CD4-positive, CD25-positive, alpha-beta regulatory T cell (primary cell): ENCODE measurements around the gene NLRC3. TPM values are rescaled to one million over a fixed set of nuclear protein-coding genes. Genes with fewer than 3 reads are reported as not detected.
A peak's percentile ranks its signal among the peaks of the same experiment; 100 is the strongest.

Experiments
- ATAC-seq, 2 donors: fragments of 150-1000 bp; cut with Tn5 transposase; one replicate each; pipeline ENCODE4 v1.10.0; 2021; ENCODE audit warnings: low read depth in 2 of 2, moderate number of reproducible peaks in 2 of 2, moderate library complexity in 1 of 2
- DNase-seq, 3 donors: peaks; one replicate each; pipeline versions ENCODE4 v3.0.0 to v3.0.0-alpha.2; 2012 to 2022; ENCODE audit warnings: mixed read lengths in 1 of 3
- H3K27ac ChIP-seq: one replicate; pipeline ENCODE4 v1.7.0; 2013; ENCODE audit warnings: mild to moderate bottlenecking, low read length; ENCODE audit not compliant: insufficient read depth, poor library complexity, severe bottlenecking
- H3K27me3 ChIP-seq: one replicate; pipeline ENCODE4 v1.7.0; 2013; ENCODE audit warnings: low read length; ENCODE audit not compliant: control insufficient read depth, insufficient read depth
- H3K36me3 ChIP-seq: one replicate; pipeline ENCODE4 v1.7.0; 2013; ENCODE audit warnings: mild to moderate bottlenecking, low read length, moderate library complexity; ENCODE audit not compliant: control insufficient read depth, insufficient read depth
- H3K4me1 ChIP-seq: 2 replicates; pipeline ENCODE4 v1.7.0; 2013; ENCODE audit warnings: mild to moderate bottlenecking, low read length; ENCODE audit not compliant: insufficient read depth, control insufficient read depth, poor library complexity, severe bottlenecking
- H3K4me3 ChIP-seq: one replicate; pipeline ENCODE4 v1.7.0; 2013; ENCODE audit warnings: low read depth, mild to moderate bottlenecking, low read length, moderate library complexity
- H3K9me3 ChIP-seq, 2 experiments: 1 replicate in 1 of 2; 2 replicates in 1 of 2; pipeline ENCODE4 v1.7.0; 2013; ENCODE audit warnings: low read length in 2 of 2, mild to moderate bottlenecking in 1 of 2, moderate library complexity in 1 of 2; ENCODE audit not compliant: control insufficient read depth in 2 of 2
- H3K27ac Mint-ChIP-seq, 3 donors: one replicate each; pipeline ENCODE4 v1.8.0; 2020 to 2022; ENCODE audit warnings: mild to moderate bottlenecking in 3 of 3, mixed read lengths in 3 of 3, moderate library complexity in 2 of 3
- H3K27me3 Mint-ChIP-seq: one replicate; pipeline ENCODE4 v1.8.0; 2022; ENCODE audit warnings: mild to moderate bottlenecking, mixed read lengths
- H3K36me3 Mint-ChIP-seq: one replicate; pipeline ENCODE4 v1.8.0; 2020; ENCODE audit warnings: mixed read lengths
- H3K4me1 Mint-ChIP-seq, 4 donors: one replicate each; pipeline ENCODE4 v1.8.0; 2020 to 2022; ENCODE audit warnings: mixed read lengths in 4 of 4, mild to moderate bottlenecking in 1 of 4
- H3K4me3 Mint-ChIP-seq, 4 donors: one replicate each; pipeline ENCODE4 v1.8.0; 2020 to 2022; ENCODE audit warnings: mild to moderate bottlenecking in 4 of 4, mixed read lengths in 4 of 4, moderate library complexity in 3 of 4
- H3K9me3 Mint-ChIP-seq, 7 donors: one replicate each; pipeline ENCODE4 v1.8.0; 2020 to 2022; ENCODE audit warnings: mixed read lengths in 7 of 7, mild to moderate bottlenecking in 3 of 7, moderate library complexity in 2 of 7
- polyA plus RNA-seq, 4 donors: library from polyadenylated mRNA; unstranded; fragments of 300-500 nt; fragmentation: Illumina TruSeq; gene quantifications; one replicate each; pipeline ENCODE4 v1.2.3, GENCODE V29; 2021
- total RNA-seq: library from RNA; stranded (reverse); gene quantifications from one replicate; pipeline ENCODE4 v1.2.3, GENCODE V29; 2022

Gene NLRC3
- total and polyA plus RNA-seq, 5 donors from 2014 or later, result 23.2 to 97.0 (median 28.2) TPM

DNA sequence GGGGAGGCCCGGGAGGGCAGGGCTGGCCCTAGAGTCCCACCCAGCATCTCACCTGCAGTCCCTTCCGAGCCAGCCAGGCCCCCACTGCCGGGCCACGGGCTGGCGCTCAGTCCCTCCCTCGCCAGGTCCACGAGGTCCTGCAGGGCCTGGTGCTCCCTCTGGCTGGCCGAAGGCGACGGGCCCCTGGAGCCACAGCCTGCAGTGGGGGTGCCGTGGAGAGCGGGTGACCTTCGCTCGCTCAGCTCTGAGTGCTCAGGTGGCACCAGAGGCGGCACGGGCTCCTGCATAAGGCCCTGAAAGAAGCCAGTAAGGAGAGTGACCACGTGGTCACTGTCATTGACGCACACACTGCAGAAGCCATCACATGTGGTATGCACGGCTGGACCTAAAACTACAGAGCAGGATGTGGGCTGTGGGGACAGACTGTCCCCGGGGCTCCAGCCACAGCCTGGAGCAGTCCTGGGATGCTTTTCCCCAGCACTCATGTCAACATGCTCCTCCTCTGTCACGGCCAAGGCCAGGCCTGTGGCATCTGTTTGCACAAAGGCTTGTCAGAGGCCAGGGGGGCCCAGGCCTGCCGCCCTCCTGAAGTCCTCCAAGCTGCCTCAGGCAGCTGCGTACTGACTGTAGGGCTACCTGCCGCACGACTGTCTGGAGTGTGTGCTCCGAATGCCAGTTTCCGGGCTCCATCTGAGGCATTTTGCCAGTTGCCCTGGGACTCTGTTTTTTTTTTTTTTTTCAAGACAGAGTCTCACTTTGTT is 19.1 kb upstream of the NLRC3 start:
- DNase-seq, result no peak
- Mint-ChIP-seq H3K4me1 (no peaks in the 10 kb centered on the region), H3K36me3 (peaks cover 12% of the 10 kb centered on the region), H3K9me3 (no peaks in the 10 kb centered on the region), H3K4me3 (no peak overlapping the region), H3K27me3 (no peaks in the 10 kb centered on the region), H3K27ac (no peak overlapping the region)
- no peaks in the 10 kb centered on the region for H3K27me3 ChIP-seq
- peaks cover 7% of the 10 kb centered on the region for H3K36me3 ChIP-seq
- no peak overlapping the region for H3K27ac ChIP-seq
- no peaks in the 10 kb centered on the region for H3K9me3 ChIP-seq
- no peaks in the 10 kb centered on the region for H3K4me1 ChIP-seq
- no peak overlapping the region for H3K4me3 ChIP-seq
- no peak for ATAC-seq

DNA sequence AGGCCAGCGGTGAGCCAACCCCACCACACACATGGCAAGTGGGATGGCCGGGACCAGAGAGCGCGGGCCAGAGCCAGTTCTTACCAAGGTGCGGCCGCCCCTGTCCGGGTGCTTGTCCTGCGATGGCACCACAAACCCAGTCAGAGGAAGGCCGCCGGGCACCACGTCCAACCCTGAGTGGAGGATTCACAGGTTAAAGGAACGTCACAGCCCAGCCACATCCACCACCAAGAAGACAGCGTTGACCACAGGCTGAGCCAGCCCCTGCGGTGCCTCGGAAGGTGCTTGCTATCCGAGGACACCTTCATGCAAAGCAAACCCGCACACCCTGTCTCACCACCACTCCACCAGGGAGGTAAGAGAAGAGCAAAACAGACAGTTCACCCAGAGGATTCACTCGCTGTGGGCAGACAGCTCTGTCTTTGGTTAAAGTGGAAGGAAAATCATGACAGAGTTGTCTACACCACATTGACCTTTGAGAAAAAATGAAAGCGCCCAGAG is 18.4 kb upstream of the NLRC3 start:
- Histone ChIP-seq H3K4me1 (no peaks in the 10 kb centered on the region), H3K9me3 (no peaks in the 10 kb centered on the region), H3K27me3 (no peaks in the 10 kb centered on the region), H3K27ac (no peak overlapping the region), H3K4me3 (no peak overlapping the region), H3K36me3 (peaks cover 7% of the 10 kb centered on the region)
- peaks cover 13% of the 10 kb centered on the region for H3K36me3 Mint-ChIP-seq
- peaks cover 0 to 4% (median 0%) of the 10 kb centered on the region in 4 donors for H3K4me1 Mint-ChIP-seq
- no peaks in the 10 kb centered on the region for H3K9me3 Mint-ChIP-seq
- no peak for DNase-seq
- H3K27me3 Mint-ChIP-seq, result no peaks in the 10 kb centered on the region
- no peak for ATAC-seq
- H3K4me3 Mint-ChIP-seq, result no peak overlapping the region
- H3K27ac Mint-ChIP-seq, result no peak overlapping the region

DNA sequence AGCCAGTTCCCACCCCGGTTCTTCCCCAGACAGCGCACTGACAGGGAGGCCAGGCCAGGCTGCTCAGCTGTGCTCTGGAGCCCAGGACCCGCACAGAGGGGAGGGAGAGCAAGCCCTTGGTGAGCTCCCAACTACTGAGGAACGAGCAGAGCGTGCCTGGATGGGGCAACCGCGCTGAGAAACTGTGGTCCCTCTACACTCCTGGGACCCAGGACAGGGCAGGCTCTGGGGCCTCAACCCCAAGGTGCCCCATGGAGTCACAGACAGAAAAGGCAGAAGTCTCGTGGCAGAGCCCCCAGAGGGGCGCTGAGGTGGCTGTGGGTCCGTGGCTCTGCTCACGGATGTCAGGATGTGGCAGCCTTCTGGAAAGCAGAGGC is 17.9 kb upstream of the NLRC3 start:
- no peak for DNase-seq
- no peaks in the 10 kb centered on the region for H3K27me3 ChIP-seq
- H3K9me3 ChIP-seq, result no peaks in the 10 kb centered on the region
- no peaks in the 10 kb centered on the region for H3K4me1 ChIP-seq
- H3K4me3 Mint-ChIP-seq, result no peak overlapping the region
- H3K36me3 Mint-ChIP-seq, result peaks cover 17% of the 10 kb centered on the region
- peaks cover 0 to 4% (median 0%) of the 10 kb centered on the region in 4 donors for H3K4me1 Mint-ChIP-seq
- H3K36me3 ChIP-seq, result peaks cover 7% of the 10 kb centered on the region
- H3K9me3 Mint-ChIP-seq, result no peaks in the 10 kb centered on the region
- ATAC-seq, result no peak
- no peak overlapping the region for H3K27ac Mint-ChIP-seq
- no peak overlapping the region for H3K27ac ChIP-seq
- H3K27me3 Mint-ChIP-seq, result no peaks in the 10 kb centered on the region
- no peak overlapping the region for H3K4me3 ChIP-seq

DNA sequence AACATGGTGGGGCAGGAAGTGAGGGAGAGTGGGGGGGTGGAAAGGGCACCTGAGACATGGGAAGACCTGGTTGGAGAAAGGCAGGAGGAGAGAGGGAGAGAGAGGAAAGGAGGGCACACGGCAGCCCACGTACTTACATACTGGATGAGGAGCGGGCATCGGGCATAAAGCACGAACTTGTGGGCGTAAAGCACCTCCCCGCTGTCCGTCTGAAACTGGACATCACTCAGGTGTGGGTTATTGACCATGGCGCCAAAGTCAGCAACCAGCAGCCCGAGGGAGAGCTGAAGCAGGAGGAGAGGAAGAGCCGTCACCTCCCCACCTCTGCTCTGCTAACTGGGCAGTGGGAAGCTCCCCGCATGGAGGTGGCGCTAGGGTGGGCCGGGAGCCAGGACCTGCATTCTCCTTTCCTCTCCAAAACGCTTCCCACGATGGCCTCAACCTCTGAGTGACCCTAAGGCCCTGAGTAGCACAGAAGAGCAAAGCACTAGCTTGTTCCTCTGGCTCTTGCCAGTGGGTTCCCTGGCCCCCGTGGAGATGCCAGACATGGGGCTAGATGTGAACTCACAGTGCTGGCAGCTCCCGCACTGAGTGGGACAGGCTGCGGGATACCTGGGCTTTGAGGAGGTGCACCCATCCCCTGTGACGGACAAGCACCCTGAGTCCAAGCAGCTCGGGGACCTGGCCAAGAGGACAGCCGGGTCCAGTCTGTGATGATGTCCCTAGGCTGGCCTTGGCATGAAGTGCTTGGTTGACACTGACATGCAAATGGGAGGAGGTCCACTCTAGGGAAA is 17.3 kb upstream of the NLRC3 start:
- H3K36me3 Mint-ChIP-seq, result peaks cover 20% of the 10 kb centered on the region
- Histone ChIP-seq H3K27me3 (no peaks in the 10 kb centered on the region), H3K36me3 (peaks cover 4% of the 10 kb centered on the region), H3K27ac (no peak overlapping the region), H3K4me3 (no peak overlapping the region), H3K4me1 (no peaks in the 10 kb centered on the region), H3K9me3 (no peaks in the 10 kb centered on the region)
- ATAC-seq (no peak), DNase-seq (no peak)
- H3K4me1 Mint-ChIP-seq, result peaks cover 0 to 4% (median 0%) of the 10 kb centered on the region in 4 donors
- no peaks in the 10 kb centered on the region for H3K9me3 Mint-ChIP-seq
- H3K27ac Mint-ChIP-seq, result no peak overlapping the region
- H3K27me3 Mint-ChIP-seq, result no peaks in the 10 kb centered on the region
- no peak overlapping the region for H3K4me3 Mint-ChIP-seq

GRCh38 chr16:3592559-3592958 is 15.4 kb upstream of the NLRC3 start:
- Histone ChIP-seq H3K27me3 (no peaks in the 10 kb centered on the region), H3K4me3 (no peak overlapping the region), H3K4me1 (no peaks in the 10 kb centered on the region), H3K9me3 (no peaks in the 10 kb centered on the region), H3K36me3 (peaks cover 4% of the 10 kb centered on the region), H3K27ac (no peak overlapping the region)
- no peaks in the 10 kb centered on the region for H3K27me3 Mint-ChIP-seq
- H3K36me3 Mint-ChIP-seq, result peaks cover 20% of the 10 kb centered on the region
- H3K9me3 Mint-ChIP-seq, result no peaks in the 10 kb centered on the region
- peaks cover 0 to 4% (median 0%) of the 10 kb centered on the region in 4 donors for H3K4me1 Mint-ChIP-seq
- ATAC-seq (no peak), DNase-seq (no peak)
- no peak overlapping the region for H3K27ac Mint-ChIP-seq
- no peak overlapping the region for H3K4me3 Mint-ChIP-seq

GRCh38 chr16:3591991-3592390 is 14.8 kb upstream of the NLRC3 start:
- Histone ChIP-seq H3K9me3 (no peaks in the 10 kb centered on the region), H3K4me3 (no peak overlapping the region), H3K36me3 (peaks cover 4% of the 10 kb centered on the region), H3K27ac (no peak overlapping the region), H3K4me1 (no peaks in the 10 kb centered on the region), H3K27me3 (no peaks in the 10 kb centered on the region)
- Mint-ChIP-seq H3K4me3 (no peak overlapping the region), H3K36me3 (peaks cover 20% of the 10 kb centered on the region), H3K4me1 (peaks cover 0 to 4% (median 0%) of the 10 kb centered on the region in 4 donors), H3K27me3 (no peaks in the 10 kb centered on the region), H3K9me3 (no peaks in the 10 kb centered on the region), H3K27ac (no peak overlapping the region)
- DNase-seq (no peak), ATAC-seq (no peak)

DNA sequence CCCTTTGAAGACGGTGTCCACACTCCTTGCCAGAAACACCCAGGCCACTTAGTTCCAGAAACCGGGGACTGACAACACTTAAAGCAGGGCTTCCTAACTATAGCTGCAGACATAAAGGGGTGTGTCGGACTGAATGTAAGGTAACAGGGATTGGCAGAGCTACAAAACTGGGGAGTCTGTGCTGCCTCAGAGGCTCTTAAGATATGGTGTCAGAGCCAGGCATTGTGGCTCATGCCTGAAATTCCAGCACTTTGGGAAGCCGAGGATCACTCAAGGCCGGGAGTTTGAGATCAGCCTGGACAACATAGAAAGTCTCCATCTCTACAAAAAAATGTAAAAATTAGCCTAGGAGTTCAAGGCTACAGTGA is 14.2 kb upstream of the NLRC3 start:
- peak overlapping the region in 2 of 3 donors; percentile 2 to 80 for H3K27ac Mint-ChIP-seq
- peaks cover 0 to 7% (median 0%) of the 10 kb centered on the region in 4 donors for H3K4me1 Mint-ChIP-seq
- no peak overlapping the region for H3K27ac ChIP-seq
- no peaks in the 10 kb centered on the region for H3K9me3 ChIP-seq
- DNase-seq, result no peak
- H3K4me3 ChIP-seq, result no peak overlapping the region
- H3K36me3 Mint-ChIP-seq, result peaks cover 20% of the 10 kb centered on the region
- no peaks in the 10 kb centered on the region for H3K27me3 ChIP-seq
- ATAC-seq, result no peak
- no peaks in the 10 kb centered on the region for H3K27me3 Mint-ChIP-seq
- no peak overlapping the region for H3K4me3 Mint-ChIP-seq
- peaks cover 4% of the 10 kb centered on the region for H3K36me3 ChIP-seq
- H3K9me3 Mint-ChIP-seq, result no peaks in the 10 kb centered on the region
- no peaks in the 10 kb centered on the region for H3K4me1 ChIP-seq
